ENCODE results near the gene TMEM14C.

Gene TMEM14C

GRCh38 chr6:10771371-10771894 lies 48.6 kb downstream of the TMEM14C start:
- no peak for DNase-seq

DNA sequence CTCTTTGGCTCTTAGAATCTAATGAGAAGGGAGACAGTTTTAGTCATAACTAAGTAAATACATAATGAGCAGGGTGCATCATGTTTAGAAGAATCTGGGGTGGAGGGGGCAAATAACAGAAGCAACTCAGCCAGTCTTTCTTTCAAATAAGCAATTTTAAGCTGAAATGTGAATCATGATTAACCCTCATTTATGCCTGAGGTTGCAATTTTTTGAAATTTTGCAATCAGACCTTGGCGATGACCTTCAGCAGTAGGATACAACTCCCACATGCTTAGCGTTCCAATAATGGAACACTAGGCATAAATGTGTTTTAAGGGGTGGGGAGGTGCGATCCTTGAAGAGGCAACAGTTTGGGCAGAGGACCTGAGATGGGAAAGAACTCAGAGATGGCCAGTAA lies 55.4 kb downstream of the TMEM14C start:
- DNase-seq: no peak

DNA sequence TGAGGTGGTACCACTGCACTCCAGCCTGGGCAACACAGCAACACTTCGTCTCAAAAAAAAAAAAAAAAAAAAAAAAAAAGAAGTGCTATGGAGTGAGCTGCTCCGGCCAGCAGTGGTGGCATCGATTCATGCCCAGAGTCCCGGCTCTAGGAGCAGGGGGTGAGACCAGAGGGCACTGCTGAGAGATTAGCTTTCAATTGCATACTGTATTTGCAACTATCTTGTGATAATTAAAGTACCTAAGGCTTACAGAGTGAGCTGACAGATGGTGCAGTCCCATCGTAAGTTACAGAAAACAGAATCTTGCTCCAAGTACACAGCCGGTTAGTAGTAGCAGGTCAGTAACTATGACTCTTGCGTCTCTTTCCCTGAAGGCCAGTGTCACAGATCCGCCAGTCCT lies 56.2 kb downstream of the TMEM14C start:
- DNase-seq: no peak

Measured in SHP77 treated with DMSO at 0.1 percent for 48 hours (cell line).